Measurements from ENCODE around the gene CYLC1.

CYLC1 gene, protein sequence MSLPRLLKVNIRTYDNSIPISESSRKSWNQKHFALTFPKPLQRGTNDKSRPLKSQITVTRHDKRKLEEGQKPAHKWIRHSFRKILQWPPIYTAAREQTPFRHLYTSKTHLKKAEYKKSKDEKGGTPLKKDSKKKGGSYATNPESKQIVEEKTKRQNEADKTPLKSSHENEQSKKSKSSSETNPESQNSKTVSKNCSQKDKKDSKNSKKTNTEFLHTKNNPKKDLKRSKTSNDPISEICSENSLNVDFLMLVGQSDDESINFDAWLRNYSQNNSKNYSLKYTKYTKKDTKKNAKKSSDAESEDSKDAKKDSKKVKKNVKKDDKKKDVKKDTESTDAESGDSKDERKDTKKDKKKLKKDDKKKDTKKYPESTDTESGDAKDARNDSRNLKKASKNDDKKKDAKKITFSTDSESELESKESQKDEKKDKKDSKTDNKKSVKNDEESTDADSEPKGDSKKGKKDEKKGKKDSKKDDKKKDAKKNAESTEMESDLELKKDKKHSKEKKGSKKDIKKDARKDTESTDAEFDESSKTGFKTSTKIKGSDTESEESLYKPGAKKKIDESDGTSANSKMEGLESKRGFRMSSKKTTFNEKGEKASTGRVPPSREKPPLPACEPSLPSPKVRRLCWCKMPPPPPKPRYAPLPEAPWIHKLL

DNA sequence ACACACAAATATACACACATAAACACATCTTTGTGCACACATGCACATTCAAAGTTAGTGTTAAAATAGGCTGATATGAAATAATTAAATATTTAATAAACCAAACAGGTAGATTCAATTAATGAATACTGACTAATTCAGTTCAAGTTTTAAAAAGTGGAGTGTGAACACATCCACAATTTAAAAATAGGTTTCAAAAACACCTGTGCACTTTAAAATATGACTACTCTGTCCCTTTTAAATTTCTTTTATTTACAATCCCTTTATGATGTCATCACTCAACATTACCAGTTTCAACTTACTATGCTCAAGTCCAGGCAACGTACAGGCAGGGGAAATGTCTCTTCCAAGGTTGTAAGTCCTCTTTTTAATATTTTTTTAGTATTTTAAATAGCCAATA, at the start of gene CYLC1:
CYLC1 (plus strand) TSS at position 301 of the 400 bp plus-strand sequence; CDS start at position 338, 37 bp downstream.
- DNase-seq: no peak

DNA sequence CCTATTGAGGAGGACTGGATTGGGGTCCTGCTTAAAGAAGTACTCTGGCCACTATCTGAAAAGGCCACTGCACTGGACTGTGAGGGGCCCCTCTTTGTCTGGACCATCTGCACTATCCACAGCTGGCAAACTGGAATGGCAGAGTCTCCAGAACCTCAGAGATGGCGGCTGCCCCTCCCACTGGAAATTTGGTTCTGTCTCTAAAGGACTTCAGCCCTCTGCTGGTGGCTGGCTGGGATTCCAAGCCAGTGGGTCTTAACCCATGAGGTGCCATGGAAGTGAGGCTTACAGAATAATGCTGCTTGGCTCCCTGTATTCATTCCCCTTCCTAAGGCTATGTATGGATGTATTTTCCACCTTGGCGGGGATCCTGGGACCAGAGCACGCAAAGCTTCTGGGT, 41.6 kb upstream of the CYLC1 start:
- no peak for DNase-seq

DNA sequence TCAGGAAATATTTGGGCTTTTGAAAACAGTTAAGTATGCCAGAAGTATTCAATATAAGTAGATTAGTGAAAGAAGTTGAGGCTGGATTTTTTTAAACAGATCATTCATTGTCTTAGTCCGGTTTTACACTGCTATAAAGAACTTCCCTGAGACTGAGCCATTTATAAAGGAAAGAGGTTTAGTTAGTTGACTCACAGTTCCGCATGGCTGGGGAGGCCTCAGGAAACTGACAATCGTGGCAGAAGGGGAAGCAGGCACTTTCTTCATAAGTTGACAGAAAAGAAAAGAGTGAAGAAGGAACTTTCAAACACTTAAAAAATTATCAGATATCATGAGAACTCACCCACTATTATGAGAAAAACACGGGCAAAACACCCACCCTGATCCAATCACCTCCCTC, 31.1 kb upstream of the CYLC1 start:
- no peak for DNase-seq

DNA sequence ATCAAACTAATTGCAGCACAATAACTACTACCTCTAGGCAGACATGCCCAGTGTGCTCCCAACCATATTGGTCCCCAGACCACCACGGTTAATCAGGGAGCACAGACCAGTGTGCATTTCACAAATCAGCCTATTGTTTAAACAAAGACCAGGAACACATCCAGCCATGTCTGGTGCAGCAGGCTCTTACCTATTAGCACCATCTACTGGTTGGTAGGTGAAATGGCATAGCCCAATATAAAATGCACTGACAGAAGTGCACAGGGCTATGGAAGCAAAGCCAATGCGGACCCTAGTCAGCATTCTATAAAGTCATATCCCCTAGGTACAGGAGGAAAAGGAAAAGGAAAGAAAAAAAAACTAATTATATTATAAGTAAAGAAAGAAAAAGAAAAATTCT, 15.5 kb upstream of the CYLC1 start:
- no peak for DNase-seq

DNA sequence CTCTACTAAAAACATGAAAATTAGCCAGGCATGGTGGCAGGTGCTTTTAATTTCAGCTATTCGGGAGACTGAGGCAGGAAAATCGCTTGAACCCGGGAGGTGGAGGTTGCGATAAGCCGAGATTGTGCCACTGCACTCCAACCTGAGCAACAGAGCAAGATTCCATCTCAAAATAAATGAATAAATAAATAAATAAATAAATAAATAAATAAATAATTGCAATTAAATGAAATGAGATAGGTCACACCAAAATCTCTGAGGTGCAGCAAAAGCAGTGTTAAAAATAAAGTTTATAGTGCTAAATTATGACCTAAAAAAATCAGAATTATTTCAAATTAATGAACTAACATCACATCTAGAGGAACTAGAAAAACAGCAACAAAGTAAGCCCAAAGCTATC, 13.6 kb upstream of the CYLC1 start:
- DNase-seq: no peak

DNA sequence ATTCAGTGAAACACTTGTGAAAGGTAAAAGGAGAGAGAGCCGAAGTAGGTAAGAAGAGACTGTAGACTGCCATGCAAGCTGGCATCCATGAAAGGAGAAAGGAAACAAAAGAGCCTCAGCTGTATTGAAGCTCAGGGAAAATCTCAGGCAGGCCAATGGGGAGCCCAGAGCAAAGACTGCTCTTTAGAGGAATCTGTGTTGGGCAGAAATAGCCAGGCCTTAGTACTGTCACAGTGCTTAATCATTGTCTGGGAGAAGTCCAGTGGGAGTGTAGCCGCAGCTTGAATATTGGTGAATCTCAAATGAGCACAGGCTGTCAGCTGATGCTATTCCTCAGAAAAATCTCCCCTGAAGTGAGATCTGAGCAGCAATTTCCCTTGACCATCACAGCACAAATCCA, 27.6 kb downstream of the CYLC1 start:
- DNase-seq: no peak

DNA sequence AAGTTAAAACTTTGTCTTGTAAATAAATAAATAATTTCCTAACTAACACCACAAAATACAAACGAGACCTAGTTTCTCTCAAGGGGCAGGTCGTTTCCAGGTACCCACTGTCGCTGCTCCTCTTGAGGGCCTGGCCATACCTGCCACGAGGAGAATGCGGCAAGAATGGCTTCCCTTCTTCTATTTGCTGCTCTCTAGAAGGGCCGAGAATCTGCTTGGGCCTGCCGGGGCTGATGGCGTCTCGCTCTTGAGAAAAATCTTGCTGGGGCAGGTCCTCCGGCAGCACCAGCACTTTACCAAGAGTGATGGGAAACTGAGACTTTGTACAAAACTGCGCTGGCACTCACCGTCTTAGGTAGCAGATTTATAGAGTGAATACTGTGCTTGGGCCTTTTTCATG, 31.5 kb downstream of the CYLC1 start:
- DNase-seq: no peak

DNA sequence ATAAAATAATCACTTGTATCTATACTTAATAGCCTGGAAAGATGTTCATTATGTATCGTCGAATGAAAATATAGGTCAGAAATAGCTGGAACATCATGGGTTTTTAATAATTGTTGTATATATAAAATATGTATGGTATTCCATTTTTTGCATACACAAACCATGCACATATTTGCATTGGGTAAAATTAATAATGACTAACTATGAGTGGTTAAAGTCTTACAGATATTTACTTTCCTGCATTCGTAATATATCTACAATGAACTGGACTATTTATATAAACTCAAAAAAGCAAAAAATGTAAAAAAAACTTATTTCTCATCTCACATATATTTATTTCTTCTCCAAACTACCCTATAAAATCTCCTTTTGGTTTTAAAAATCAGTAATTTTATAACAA, 46.0 kb downstream of the CYLC1 start:
- DNase-seq: no peak

DNA sequence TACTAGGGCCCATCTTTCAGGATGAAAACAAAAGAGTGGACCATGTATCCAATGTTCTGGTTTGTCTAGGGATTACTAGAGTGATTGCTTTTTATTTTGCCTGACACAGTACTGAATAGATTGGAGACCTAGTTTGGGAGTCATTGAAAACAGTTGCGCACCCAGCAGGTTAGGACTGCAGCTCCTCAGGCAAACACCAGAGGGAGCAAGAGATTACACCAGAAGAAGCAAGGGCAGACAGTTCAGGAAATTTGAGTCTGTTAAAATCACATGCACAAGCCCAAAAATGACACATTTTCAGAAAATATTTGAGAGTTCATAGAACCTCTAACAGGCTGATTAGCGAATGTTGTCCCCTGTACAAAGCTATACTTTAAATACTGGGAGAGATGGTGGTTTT, 55.6 kb downstream of the CYLC1 start:
- no peak for DNase-seq

DNA sequence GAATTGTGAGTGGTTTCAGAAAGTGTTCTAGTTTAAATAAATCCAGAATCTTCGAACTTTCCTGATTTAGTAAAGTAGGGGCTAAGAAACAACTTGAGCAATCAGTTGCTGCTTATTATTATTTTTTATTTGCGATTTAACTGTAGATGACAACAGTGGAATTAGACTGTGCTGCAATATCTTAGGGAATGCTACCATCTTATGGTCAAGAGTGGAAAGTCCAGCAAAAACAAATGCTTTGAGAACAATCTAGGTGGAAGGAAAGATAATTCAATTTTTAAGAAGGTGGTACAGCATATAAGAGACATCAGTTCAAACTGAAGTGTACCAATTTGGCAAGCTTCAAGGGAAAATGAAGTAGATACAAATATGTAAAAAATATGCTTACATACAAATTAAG, 73.3 kb downstream of the CYLC1 start:
- no peak for DNase-seq
